Cortex of kidney (tissue), 1 donor: ENCODE measurements around the gene SLN.

Experiments used
- DNase-seq: peaks from one replicate; lab custom pipeline; 2025; lab: John Stamatoyannopoulos, UW

Gene SLN

GRCh38 chr11:107719557-107720302 is 7.9 kb upstream of the SLN start:
- DNase-seq: no peak

- DNase-seq: no peak
Observed at GRCh38 chr11:107719073-107719472, 7.2 kb upstream of the SLN start.

GRCh38 chr11:107716884-107717532 is 5.2 kb upstream of the SLN start:
- no peak for DNase-seq

- no peak for DNase-seq
Observed at GRCh38 chr11:107713009-107713408, 1.2 kb upstream of the SLN start.

GRCh38 chr11:107710301-107710700 is 1.6 kb downstream of the SLN start:
- no peak for DNase-seq

- no peak for DNase-seq
Observed at GRCh38 chr11:107708792-107709191, 3.1 kb downstream of the SLN start.

GRCh38 chr11:107707807-107708206 is 4.0 kb downstream of the SLN start:
- no peak for DNase-seq

- no peak for DNase-seq
Observed at GRCh38 chr11:107707215-107707671, 4.6 kb downstream of the SLN start.

GRCh38 chr11:107706531-107706930 is 5.3 kb downstream of the SLN start:
- DNase-seq: no peak

- DNase-seq: no peak
Observed at GRCh38 chr11:107705027-107705426, 6.8 kb downstream of the SLN start.

- DNase-seq: no peak
Observed at GRCh38 chr11:107704451-107704850, 7.4 kb downstream of the SLN start.

- no peak for DNase-seq
Observed at GRCh38 chr11:107702723-107703122, 9.1 kb downstream of the SLN start.

- no peak for DNase-seq
Observed at GRCh38 chr11:107702109-107702660, 9.7 kb downstream of the SLN start.

GRCh38 chr11:107699371-107700285 is 12.2 kb downstream of the SLN start:
- no peak for DNase-seq

GRCh38 chr11:107697291-107697690 is 14.6 kb downstream of the SLN start:
- DNase-seq: no peak

GRCh38 chr11:107696140-107696539 is 15.7 kb downstream of the SLN start:
- no peak for DNase-seq

GRCh38 chr11:107695446-107695845 is 16.4 kb downstream of the SLN start:
- DNase-seq: no peak

GRCh38 chr11:107691000-107691750 is 20.7 kb downstream of the SLN start:
- DNase-seq: no peak

- no peak for DNase-seq
Observed at GRCh38 chr11:107689317-107690202, 22.3 kb downstream of the SLN start.

- no peak for DNase-seq
Observed at GRCh38 chr11:107688322-107688918, 23.4 kb downstream of the SLN start.
